Upper lobe of right lung (tissue), 1 donor: ENCODE data around the gene GID4. TPM values are rescaled to one million over a fixed set of nuclear protein-coding genes. Genes with fewer than 3 reads are reported as not detected.

Experiments
- ATAC-seq: fragments of 200-7000 bp; cut with Tn5 transposase; one replicate; pipeline ENCODE4 v1.9.1; 2020; ENCODE audit warnings: mild to moderate bottlenecking, moderate library complexity
- DNase-seq: peaks from one replicate; pipeline ENCODE4 v3.0.0-alpha.2; 2020
- H3K27ac ChIP-seq: fragments of 200-600 bp; one replicate; pipeline ENCODE4 v1.8.0; 2022
- H3K27me3 ChIP-seq: fragments of 200-600 bp; one replicate; pipeline ENCODE4 v1.8.0; 2022; ENCODE audit warnings: mild to moderate bottlenecking
- H3K36me3 ChIP-seq: fragments of 200-600 bp; one replicate; pipeline ENCODE4 v1.8.0; 2022
- H3K4me1 ChIP-seq: fragments of 200-600 bp; one replicate; pipeline ENCODE4 v1.8.0; 2022
- H3K4me3 ChIP-seq: fragments of 200-600 bp; one replicate; pipeline ENCODE4 v1.8.0; 2022; ENCODE audit warnings: mild to moderate bottlenecking
- H3K9me3 ChIP-seq: fragments of 200-600 bp; one replicate; pipeline ENCODE4 v1.8.0; 2022
- intact Hi-C: fragments of 100-400 bp; cut with DNase I; formaldehyde crosslinking; loops from one replicate; pipeline ENCODE4 v1.11.0; 2022
- total RNA-seq: library from RNA; stranded (reverse); fragmentation: NEBNext Ultra II Directional; extraction: Animal tissue kit (Norgen Biotek cat#: 25700); gene quantifications from one replicate; pipeline ENCODE4 v1.2.1, GENCODE V29; 2021
- TF ChIP-seq, protein P1 (sequence below): fragments of 200-600 bp; IDR thresholded peaks from one replicate; pipeline ENCODE4 v1.8.0; 2022; ENCODE audit warnings: antibody characterized with exemption
- donor health status: DM: no; HTN: yes; CAD: no; lungs with severe emphysema.

GID4 gene
- total RNA-seq, 1 donor from 2014 or later: 11.6 TPM

GRCh38 chr17:18089613-18090012 is 50.4 kb downstream of the GID4 start:
- Histone ChIP-seq H3K4me3 (no peak overlapping the region), H3K27ac (no peak overlapping the region), H3K9me3 (no peaks in the 10 kb centered on the region), H3K27me3 (no peaks in the 10 kb centered on the region), H3K36me3 (peaks cover 19% of the 10 kb centered on the region), H3K4me1 (peaks cover 9% of the 10 kb centered on the region)
- ATAC-seq: no peak
- TF ChIP-seq, protein P1, sequence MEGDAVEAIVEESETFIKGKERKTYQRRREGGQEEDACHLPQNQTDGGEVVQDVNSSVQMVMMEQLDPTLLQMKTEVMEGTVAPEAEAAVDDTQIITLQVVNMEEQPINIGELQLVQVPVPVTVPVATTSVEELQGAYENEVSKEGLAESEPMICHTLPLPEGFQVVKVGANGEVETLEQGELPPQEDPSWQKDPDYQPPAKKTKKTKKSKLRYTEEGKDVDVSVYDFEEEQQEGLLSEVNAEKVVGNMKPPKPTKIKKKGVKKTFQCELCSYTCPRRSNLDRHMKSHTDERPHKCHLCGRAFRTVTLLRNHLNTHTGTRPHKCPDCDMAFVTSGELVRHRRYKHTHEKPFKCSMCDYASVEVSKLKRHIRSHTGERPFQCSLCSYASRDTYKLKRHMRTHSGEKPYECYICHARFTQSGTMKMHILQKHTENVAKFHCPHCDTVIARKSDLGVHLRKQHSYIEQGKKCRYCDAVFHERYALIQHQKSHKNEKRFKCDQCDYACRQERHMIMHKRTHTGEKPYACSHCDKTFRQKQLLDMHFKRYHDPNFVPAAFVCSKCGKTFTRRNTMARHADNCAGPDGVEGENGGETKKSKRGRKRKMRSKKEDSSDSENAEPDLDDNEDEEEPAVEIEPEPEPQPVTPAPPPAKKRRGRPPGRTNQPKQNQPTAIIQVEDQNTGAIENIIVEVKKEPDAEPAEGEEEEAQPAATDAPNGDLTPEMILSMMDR: no peak
- DNase-seq: no peak
- intact Hi-C loops: no loop called here

DNA sequence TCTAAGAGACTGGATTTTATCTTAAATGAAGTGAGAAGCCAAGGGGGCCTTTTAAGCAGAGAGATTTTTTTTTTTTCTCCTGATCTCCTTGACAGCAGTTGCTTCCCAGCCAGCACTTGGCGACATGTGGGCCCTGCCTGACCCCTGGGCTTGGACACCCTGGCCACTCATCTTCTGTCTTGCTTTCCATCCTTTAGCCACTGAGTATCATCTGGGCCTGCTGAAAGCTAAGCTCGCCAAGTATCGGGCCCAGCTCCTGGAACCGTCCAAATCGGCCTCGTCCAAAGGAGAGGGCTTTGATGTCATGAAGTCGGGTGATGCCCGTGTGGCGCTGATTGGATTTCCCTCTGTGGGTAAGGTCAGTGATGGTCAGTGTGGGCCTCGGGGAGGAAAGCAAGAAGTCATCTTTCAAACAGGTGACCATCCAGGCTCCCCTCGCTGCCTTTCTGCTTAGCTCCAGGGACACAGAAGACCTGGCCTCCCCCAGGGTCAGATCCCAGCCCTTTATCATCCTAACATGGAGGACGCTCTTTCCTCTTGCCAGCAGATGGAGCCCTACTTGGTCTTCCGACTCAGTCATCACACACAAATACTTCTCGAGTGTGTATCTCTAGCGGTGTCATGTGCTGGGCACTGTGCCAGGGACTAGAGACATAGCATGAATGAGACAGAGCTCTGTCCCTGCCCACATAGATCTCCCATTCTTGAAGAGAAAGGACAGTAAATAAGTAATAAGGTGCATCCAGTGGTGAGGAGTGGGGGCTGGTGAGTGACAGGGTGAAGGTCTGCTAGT is 54.6 kb downstream of the GID4 start:
- Histone ChIP-seq H3K27ac (no peak overlapping the region), H3K9me3 (no peaks in the 10 kb centered on the region), H3K36me3 (peaks cover 56% of the 10 kb centered on the region), H3K27me3 (no peaks in the 10 kb centered on the region), H3K4me3 (no peak overlapping the region), H3K4me1 (peaks cover 4% of the 10 kb centered on the region)
- TF ChIP-seq, protein P1: peak; percentile 29
- intact Hi-C loops: no loop called here
- ATAC-seq (peak; percentile 45), DNase-seq (no peak)

GRCh38 chr17:18094409-18094807 is 55.2 kb downstream of the GID4 start:
- Histone ChIP-seq H3K27ac (no peak overlapping the region), H3K36me3 (peaks cover 62% of the 10 kb centered on the region), H3K9me3 (no peaks in the 10 kb centered on the region), H3K27me3 (no peaks in the 10 kb centered on the region), H3K4me1 (no peaks in the 10 kb centered on the region), H3K4me3 (no peak overlapping the region)
- DNase-seq: no peak
- TF ChIP-seq, protein P1: no peak
- ATAC-seq: no peak
- intact Hi-C loops: no loop called here

DNA sequence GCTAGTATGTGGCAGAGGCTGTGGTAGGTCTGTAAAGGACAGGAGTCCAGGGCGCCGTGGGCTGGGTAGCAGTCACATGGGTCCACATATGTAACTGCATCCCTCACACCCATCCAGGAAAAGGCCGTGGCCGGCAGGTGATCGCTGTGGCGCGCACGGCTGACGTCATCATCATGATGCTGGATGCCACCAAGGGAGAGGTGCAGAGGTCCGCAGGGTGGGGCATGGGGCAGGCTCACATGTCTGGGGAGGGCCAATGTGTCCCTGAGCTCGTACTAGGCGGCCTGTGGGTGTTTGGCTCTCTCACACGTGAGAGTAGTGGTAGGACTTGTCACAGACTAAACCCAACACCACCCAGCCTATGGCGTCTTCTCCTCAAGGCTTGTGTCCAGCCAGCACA is 60.3 kb downstream of the GID4 start:
- Histone ChIP-seq H3K4me1 (no peaks in the 10 kb centered on the region), H3K4me3 (no peak overlapping the region), H3K27ac (no peak overlapping the region), H3K9me3 (no peaks in the 10 kb centered on the region), H3K27me3 (no peaks in the 10 kb centered on the region), H3K36me3 (peaks cover 71% of the 10 kb centered on the region)
- ATAC-seq (no peak), DNase-seq (no peak)
- TF ChIP-seq, protein P1: no peak
- intact Hi-C loops: no loop called here

DNA sequence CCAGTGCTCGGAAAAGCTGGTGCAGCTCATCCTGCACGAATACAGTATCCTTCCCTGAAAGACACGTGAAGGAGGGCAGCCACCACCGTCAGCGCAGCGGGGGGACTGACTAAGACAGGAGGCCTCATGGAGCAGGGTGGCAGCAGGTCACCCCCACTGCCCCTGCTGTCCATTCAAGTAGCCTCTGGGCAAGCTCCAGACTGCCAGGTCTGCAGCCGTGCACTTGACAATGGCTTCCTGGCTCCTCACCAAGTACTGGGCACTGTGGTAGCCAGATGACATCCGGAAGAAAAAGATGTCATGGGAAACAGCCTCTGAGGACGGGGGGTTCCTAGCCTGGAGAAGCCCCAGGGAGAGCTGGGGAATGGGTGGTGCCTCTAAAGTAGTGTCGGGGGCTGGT is 61.4 kb downstream of the GID4 start:
- intact Hi-C loops: no loop called here
- Histone ChIP-seq H3K27ac (no peak overlapping the region), H3K4me3 (no peak overlapping the region), H3K27me3 (no peaks in the 10 kb centered on the region), H3K36me3 (peaks cover 67% of the 10 kb centered on the region), H3K4me1 (no peaks in the 10 kb centered on the region), H3K9me3 (no peaks in the 10 kb centered on the region)
- TF ChIP-seq, protein P1: no peak
- DNase-seq (no peak), ATAC-seq (no peak)

GRCh38 chr17:18101828-18102227 is 62.6 kb downstream of the GID4 start:
- H3K36me3 ChIP-seq: peaks cover 60% of the 10 kb centered on the region
- ATAC-seq (no peak), DNase-seq (no peak)
- H3K9me3 ChIP-seq: no peaks in the 10 kb centered on the region
- H3K4me3 ChIP-seq: no peak overlapping the region
- no peak overlapping the region for H3K27ac ChIP-seq
- no peaks in the 10 kb centered on the region for H3K27me3 ChIP-seq
- H3K4me1 ChIP-seq: no peaks in the 10 kb centered on the region
- intact Hi-C loops: no loop called here
- TF ChIP-seq, protein P1: no peak
